GM12878 (cell line): Measurements from ENCODE around the gene LOXL3. TPM values are rescaled to one million over a fixed set of nuclear protein-coding genes. Genes with fewer than 3 reads are reported as not detected.

Experiments
- EED ChIP-seq: sonication (generic); IDR thresholded peaks from 2 replicates; pipeline ENCODE4 v1.6.1; 2016; ENCODE audit warnings: antibody characterized with exemption, low read depth
- NKRF ChIP-seq: fragments of 450-650 bp; conservative IDR thresholded peaks from 2 replicates; pipeline ENCODE4 v1.6.1; 2017; ENCODE audit warnings: mild to moderate bottlenecking, moderate library complexity
- NR2F1 ChIP-seq: fragments of 450-650 bp; conservative IDR thresholded peaks from 2 replicates; pipeline ENCODE4 v1.6.1; 2017; ENCODE audit warnings: mild to moderate bottlenecking
- PAX8 ChIP-seq: fragments of 450-650 bp; IDR thresholded peaks from 2 replicates; pipeline ENCODE4 v1.6.1; 2017; ENCODE audit warnings: mild to moderate bottlenecking, moderate library complexity
- STAT1 ChIP-seq: fragments of 450-650 bp; conservative IDR thresholded peaks from 2 replicates; pipeline ENCODE4 v1.6.1; 2014; ENCODE audit warnings: antibody characterized with exemption, mild to moderate bottlenecking
- YY1 ChIP-seq: IDR thresholded peaks from 2 replicates; pipeline ENCODE4 v1.6.1; 2011; ENCODE audit warnings: low read depth, mild to moderate bottlenecking, low read length
- ZBTB33 ChIP-seq: fragments of 450-650 bp; IDR thresholded peaks from 2 replicates; pipeline ENCODE4 v1.6.1; 2017; ENCODE audit warnings: mild to moderate bottlenecking
- ZSCAN29 ChIP-seq: fragments of 450-650 bp; IDR thresholded peaks from 2 replicates; pipeline ENCODE4 v1.6.1; 2017; ENCODE audit warnings: mild to moderate bottlenecking, moderate library complexity
- polyA plus RNA-seq, 11 experiments: library from polyadenylated mRNA; depleted of rRNA in 4 of 11; unstranded in 6 of 11; stranded (reverse) in 5 of 11; fragments of >200 nt; fragmentation: Nextera tagmentation in 4 of 11; fragmentation: Illumina TruSeq in 1 of 11; extraction: Ambion mirVana in 4 of 11; extraction: Trizol in 1 of 11; gene quantifications; 1 replicate in 1 of 11; 2 replicates in 10 of 11; pipeline versions ENCODE4 v1.2.1 to v1.2.3, GENCODE V29; 2011 to 2016; ENCODE audit warnings: inconsistent platforms in 2 of 11, missing spikeins in 2 of 11, low read depth in 1 of 11
- total RNA-seq, 4 experiments: library from RNA; depleted of rRNA in 3 of 4; stranded (reverse); fragments of >200 nt in 3 of 4; fragmentation: Illumina TruSeq in 1 of 4; extraction: Trizol in 1 of 4; gene quantifications; 2 replicates each; pipeline versions ENCODE4 v1.2.1 to v1.2.3, GENCODE V29; 2013 to 2021

Gene LOXL3
- total and polyA plus RNA-seq, 10 of the 15 experiments (the other 5 are each of a cell fraction or from before 2014, with no cell fraction given) = 6.2 to 40.9 (median 23.3) TPM

- TF ChIP-seq EED (peak; percentile 32; the same call in 1 of the 2 replicates), ZSCAN29 (0 out of 2 replicates have a peak, but pooled peaks have one; percentile 51), PAX8 (no peak), NR2F1 (peak; percentile 49; the same call in 1 of the 2 replicates), NKRF (0 out of 2 replicates have a peak, but pooled peaks have one; percentile 51), YY1 (peak; percentile 57), ZBTB33 (peak; percentile 78), STAT1 (no peak)
Measured at GRCh38 chr2:74548900-74549826, 4.6 kb downstream of the LOXL3 start (continued).
